WTC11 (cell line): ENCODE data around the gene RMND5B. TPM values are rescaled to one million over a fixed set of nuclear protein-coding genes. Genes with fewer than 3 reads are reported as not detected.

ENCODE experiments used
- ATAC-seq: fragments of 200-7000 bp; cut with Tn5 transposase; 2 replicates; pipeline ENCODE4 v1.10.0; 2021; ENCODE audit warnings: mild to moderate bottlenecking, moderate library complexity
- CTCF ChIA-PET: fragments of 300-600 bp; sonication (Branson Sonifier 250); formaldehyde crosslinking; loops from one replicate; lab custom pipeline; 2021; ENCODE audit warnings: antibody characterized with exemption; lab: Charles Lee
- POLR2A ChIA-PET: fragments of 350-600 bp; sonication (Branson Sonifier 250); formaldehyde crosslinking; loops from one replicate; lab custom pipeline; 2021; ENCODE audit warnings: antibody characterized with exemption; lab: Charles Lee
- DNase-seq: peaks from one replicate; pipeline ENCODE4 v3.0.0; 2021; ENCODE audit warnings: low spot score
- H3K27ac Mint-ChIP-seq: 2 replicates; pipeline ENCODE4 v1.8.0; 2021; ENCODE audit warnings: mixed read lengths
- H3K27me3 Mint-ChIP-seq: 2 replicates; pipeline ENCODE4 v1.8.0; 2021; ENCODE audit warnings: low read depth, mild to moderate bottlenecking, moderate library complexity, mixed read lengths
- H3K36me3 Mint-ChIP-seq: 2 replicates; pipeline ENCODE4 v1.8.0; 2021; ENCODE audit warnings: mixed read lengths
- H3K4me1 Mint-ChIP-seq: 2 replicates; pipeline ENCODE4 v1.8.0; 2022; ENCODE audit warnings: mixed read lengths
- H3K4me3 Mint-ChIP-seq: 2 replicates; pipeline ENCODE4 v1.8.0; 2021; ENCODE audit warnings: mild to moderate bottlenecking, moderate library complexity, mixed read lengths
- H3K9me3 Mint-ChIP-seq: 2 replicates; pipeline ENCODE4 v1.8.0; 2021; ENCODE audit warnings: mixed read lengths
- ATF3 ChIP-seq: sonication (generic); formaldehyde crosslinking; conservative IDR thresholded peaks from 2 replicates; pipeline ENCODE4 v1.8.1; 2022; ENCODE audit warnings: mild to moderate bottlenecking, missing genetic modification reagents
- CREB1 ChIP-seq: sonication (generic); formaldehyde crosslinking; IDR thresholded peaks from 2 replicates; pipeline ENCODE4 v1.8.0; 2023; ENCODE audit warnings: mild to moderate bottlenecking, missing genetic modification reagents
- E2F4 ChIP-seq: sonication (generic); formaldehyde crosslinking; IDR thresholded peaks from 2 replicates; pipeline ENCODE4 v1.8.1; 2022; ENCODE audit warnings: low read depth, mild to moderate bottlenecking, moderate library complexity, missing genetic modification reagents, borderline replicate concordance
- ELF4 ChIP-seq: sonication (generic); formaldehyde crosslinking; IDR thresholded peaks from 2 replicates; pipeline ENCODE4 v1.8.1; 2022; ENCODE audit warnings: low read depth, mild to moderate bottlenecking, moderate library complexity, missing genetic modification reagents
- EMX1 ChIP-seq: fragments of 250-450 bp; sonication (Bioruptor Pico); IDR thresholded peaks from 2 replicates; pipeline ENCODE4 v1.8.0; 2021; ENCODE audit warnings: mild to moderate bottlenecking
- ESRRA ChIP-seq: sonication (generic); formaldehyde crosslinking; IDR thresholded peaks from 2 replicates; pipeline ENCODE4 v1.8.1; 2022; ENCODE audit warnings: mild to moderate bottlenecking, missing genetic modification reagents, borderline replicate concordance
- ETV6 ChIP-seq: sonication (generic); formaldehyde crosslinking; IDR thresholded peaks from 2 replicates; pipeline ENCODE4 v1.8.1; 2022; ENCODE audit warnings: mild to moderate bottlenecking, missing genetic modification reagents
- FOXP1 ChIP-seq: sonication (generic); formaldehyde crosslinking; IDR thresholded peaks from 2 replicates; pipeline ENCODE4 v1.8.0; 2022; ENCODE audit warnings: missing genetic modification reagents, mild to moderate bottlenecking, moderate library complexity, borderline replicate concordance
- FOXP4 ChIP-seq: sonication (generic); formaldehyde crosslinking; IDR thresholded peaks from 2 replicates; pipeline ENCODE4 v1.8.0; 2022; ENCODE audit warnings: mild to moderate bottlenecking, missing genetic modification reagents
- HMGXB4 ChIP-seq: sonication (generic); formaldehyde crosslinking; IDR thresholded peaks from 2 replicates; pipeline ENCODE4 v1.8.1; 2023; ENCODE audit warnings: mild to moderate bottlenecking, moderate library complexity, missing genetic modification reagents
- JUN ChIP-seq: sonication (generic); formaldehyde crosslinking; IDR thresholded peaks from 2 replicates; pipeline ENCODE4 v1.8.0; 2023; ENCODE audit warnings: mild to moderate bottlenecking, missing genetic modification reagents
- MAX ChIP-seq: sonication (generic); formaldehyde crosslinking; IDR thresholded peaks from 2 replicates; pipeline ENCODE4 v1.8.0; 2022; ENCODE audit warnings: mild to moderate bottlenecking, missing genetic modification reagents
- MYBL2 ChIP-seq: sonication (generic); formaldehyde crosslinking; IDR thresholded peaks from 2 replicates; pipeline ENCODE4 v1.8.1; 2023; ENCODE audit warnings: mild to moderate bottlenecking, moderate library complexity, missing genetic modification reagents
- NR2C2 ChIP-seq: sonication (generic); formaldehyde crosslinking; IDR thresholded peaks from 2 replicates; pipeline ENCODE4 v1.8.0; 2022; ENCODE audit warnings: mild to moderate bottlenecking, missing genetic modification reagents
- NR3C1 ChIP-seq: sonication (generic); formaldehyde crosslinking; conservative IDR thresholded peaks from 2 replicates; pipeline ENCODE4 v1.8.1; 2023; ENCODE audit warnings: low read depth, mild to moderate bottlenecking, missing genetic modification reagents
- OVOL2 ChIP-seq: fragments of 250-450 bp; sonication (Bioruptor Pico); IDR thresholded peaks from 2 replicates; pipeline ENCODE4 v1.9.0; 2021; ENCODE audit warnings: mild to moderate bottlenecking, borderline replicate concordance
- PRDM15 ChIP-seq: sonication (generic); formaldehyde crosslinking; IDR thresholded peaks from 2 replicates; pipeline ENCODE4 v1.8.0; 2022; ENCODE audit warnings: missing genetic modification reagents
- RELA ChIP-seq: sonication (generic); formaldehyde crosslinking; IDR thresholded peaks from 2 replicates; pipeline ENCODE4 v1.8.1; 2022; ENCODE audit warnings: missing genetic modification reagents, mild to moderate bottlenecking, borderline replicate concordance
- RORB ChIP-seq: fragments of 250-450 bp; sonication (Bioruptor Pico); IDR thresholded peaks from 2 replicates; pipeline ENCODE4 v1.9.0; 2021; ENCODE audit warnings: mild to moderate bottlenecking
- SMAD4 ChIP-seq: sonication (generic); formaldehyde crosslinking; IDR thresholded peaks from 2 replicates; pipeline ENCODE4 v1.8.0; 2022; ENCODE audit warnings: mild to moderate bottlenecking, missing genetic modification reagents
- TCF7 ChIP-seq: sonication (generic); formaldehyde crosslinking; IDR thresholded peaks from 2 replicates; pipeline ENCODE4 v1.8.0; 2022; ENCODE audit warnings: mild to moderate bottlenecking, low read depth, missing genetic modification reagents, moderate library complexity
- TEAD1 ChIP-seq: sonication (generic); formaldehyde crosslinking; IDR thresholded peaks from 2 replicates; pipeline ENCODE4 v1.8.0; 2022; ENCODE audit warnings: mild to moderate bottlenecking, missing genetic modification reagents
- TEAD4 ChIP-seq: sonication (generic); formaldehyde crosslinking; IDR thresholded peaks from 2 replicates; pipeline ENCODE4 v1.8.0; 2022; ENCODE audit warnings: mild to moderate bottlenecking, missing genetic modification reagents
- ZBTB21 ChIP-seq: sonication (generic); formaldehyde crosslinking; IDR thresholded peaks from 2 replicates; pipeline ENCODE4 v1.8.1; 2023; ENCODE audit warnings: mild to moderate bottlenecking, missing genetic modification reagents, borderline replicate concordance
- ZMAT4 ChIP-seq: fragments of 250-450 bp; sonication (Bioruptor Pico); IDR thresholded peaks from 2 replicates; pipeline ENCODE4 v1.9.0; 2021; ENCODE audit warnings: mild to moderate bottlenecking
- ZNF138 ChIP-seq: sonication (generic); formaldehyde crosslinking; conservative IDR thresholded peaks from 2 replicates; pipeline ENCODE4 v1.8.1; 2022; ENCODE audit warnings: mild to moderate bottlenecking, moderate library complexity, missing genetic modification reagents
- ZNF219 ChIP-seq: sonication (generic); formaldehyde crosslinking; IDR thresholded peaks from 2 replicates; pipeline ENCODE4 v1.8.0; 2023; ENCODE audit warnings: missing genetic modification reagents, mild to moderate bottlenecking, borderline replicate concordance
- ZNF396 ChIP-seq: fragments of 250-450 bp; sonication (Bioruptor Pico); IDR thresholded peaks from 2 replicates; pipeline ENCODE4 v1.8.0; 2021; ENCODE audit warnings: mild to moderate bottlenecking, moderate library complexity, borderline replicate concordance
- ZNF416 ChIP-seq: fragments of 250-450 bp; sonication (Bioruptor Pico); IDR thresholded peaks from 2 replicates; pipeline ENCODE4 v1.9.0; 2021; ENCODE audit warnings: mild to moderate bottlenecking, inconsistent platforms
- ZNF671 ChIP-seq: fragments of 250-450 bp; sonication (Bioruptor Pico); IDR thresholded peaks from 2 replicates; pipeline ENCODE4 v1.8.0; 2021; ENCODE audit warnings: mild to moderate bottlenecking
- total RNA-seq: library from RNA; stranded (reverse); gene quantifications from 3 replicates; pipeline ENCODE4 v1.2.3, GENCODE V29; 2021

RMND5B gene
- total RNA-seq, 1 experiment from 2014 or later: 93.3 TPM

GRCh38 chr5:178126556-178126955, 4.3 kb upstream of the RMND5B start:
- DNase-seq (peak; percentile 68), ATAC-seq (peak; percentile 72)
- Mint-ChIP-seq H3K4me3 (peak overlapping the region; percentile 55), H3K36me3 (peaks cover 7% of the 10 kb centered on the region), H3K27me3 (no peaks in the 10 kb centered on the region), H3K4me1 (peaks cover 64% of the 10 kb centered on the region), H3K27ac (peak overlapping the region; percentile 100), H3K9me3 (no peaks in the 10 kb centered on the region)
- ChIA-PET POLR2A (interaction anchor here (1.0 to 4.0 kb wide), 5 partner anchors 11 to 78 kb away, joined by 3 to 60 read pairs (median 4); partner anchors contain the start of genes HNRNPAB and N4BP3), CTCF (interaction anchor here (0.9 to 1.6 kb wide), 8 partner anchors 11 to 52 kb away, joined by 3 to 16 read pairs (median 4); partner anchors contain the start of gene NHP2)
- no peak for TF ChIP-seq EMX1 (CRISPR knock-in tag)
- no peak for TF ChIP-seq ATF3 (CRISPR knock-in tag)
- no peak for TF ChIP-seq ZNF219 (CRISPR knock-in tag)
- no peak for TF ChIP-seq TEAD4 (CRISPR knock-in tag)
- no peak for TF ChIP-seq ZNF138 (CRISPR knock-in tag)
- no peak for TF ChIP-seq ZBTB21
- no peak for TF ChIP-seq ELF4 (CRISPR knock-in tag)
- TF ChIP-seq ETV6 (CRISPR knock-in tag): peak; percentile 82
- no peak for TF ChIP-seq RORB (CRISPR knock-in tag)
- TF ChIP-seq ZMAT4 (CRISPR knock-in tag): 0 out of 2 replicates have a peak, but pooled peaks have one; percentile 12
- TF ChIP-seq OVOL2 (CRISPR knock-in tag): no peak
- TF ChIP-seq CREB1 (CRISPR knock-in tag): no peak
- TF ChIP-seq NR2C2 (CRISPR knock-in tag): no peak
- TF ChIP-seq ESRRA (CRISPR knock-in tag): no peak
- TF ChIP-seq ZNF416 (CRISPR knock-in tag): no peak
- TF ChIP-seq MYBL2 (CRISPR knock-in tag): no peak
- no peak for TF ChIP-seq TCF7 (CRISPR knock-in tag)
- TF ChIP-seq SMAD4 (CRISPR knock-in tag): no peak
- TF ChIP-seq JUN: no peak
- peak; percentile 45; the same call in 1 of the 2 replicates for TF ChIP-seq FOXP4 (CRISPR knock-in tag)
- TF ChIP-seq ZNF671 (CRISPR knock-in tag): no peak
- TF ChIP-seq PRDM15: peak; percentile 91
- TF ChIP-seq NR3C1 (CRISPR knock-in tag): no peak
- TF ChIP-seq MAX (CRISPR knock-in tag): no peak
- no peak for TF ChIP-seq RELA (CRISPR knock-in tag)
- TF ChIP-seq ZNF396: no peak
- no peak for TF ChIP-seq HMGXB4 (CRISPR knock-in tag)
- TF ChIP-seq TEAD1 (CRISPR knock-in tag): peak; percentile 86
- TF ChIP-seq E2F4 (CRISPR knock-in tag): no peak
- no peak for TF ChIP-seq FOXP1 (CRISPR knock-in tag)
